ENCODE results near the gene BEAN1. TPM values are rescaled to one million over a fixed set of nuclear protein-coding genes. Genes with fewer than 3 reads are reported as not detected.

BEAN1 gene
- polyA plus RNA-seq, 1 of the 3 experiments (the other 2 are of a cell fraction), result 0.07 TPM

DNA sequence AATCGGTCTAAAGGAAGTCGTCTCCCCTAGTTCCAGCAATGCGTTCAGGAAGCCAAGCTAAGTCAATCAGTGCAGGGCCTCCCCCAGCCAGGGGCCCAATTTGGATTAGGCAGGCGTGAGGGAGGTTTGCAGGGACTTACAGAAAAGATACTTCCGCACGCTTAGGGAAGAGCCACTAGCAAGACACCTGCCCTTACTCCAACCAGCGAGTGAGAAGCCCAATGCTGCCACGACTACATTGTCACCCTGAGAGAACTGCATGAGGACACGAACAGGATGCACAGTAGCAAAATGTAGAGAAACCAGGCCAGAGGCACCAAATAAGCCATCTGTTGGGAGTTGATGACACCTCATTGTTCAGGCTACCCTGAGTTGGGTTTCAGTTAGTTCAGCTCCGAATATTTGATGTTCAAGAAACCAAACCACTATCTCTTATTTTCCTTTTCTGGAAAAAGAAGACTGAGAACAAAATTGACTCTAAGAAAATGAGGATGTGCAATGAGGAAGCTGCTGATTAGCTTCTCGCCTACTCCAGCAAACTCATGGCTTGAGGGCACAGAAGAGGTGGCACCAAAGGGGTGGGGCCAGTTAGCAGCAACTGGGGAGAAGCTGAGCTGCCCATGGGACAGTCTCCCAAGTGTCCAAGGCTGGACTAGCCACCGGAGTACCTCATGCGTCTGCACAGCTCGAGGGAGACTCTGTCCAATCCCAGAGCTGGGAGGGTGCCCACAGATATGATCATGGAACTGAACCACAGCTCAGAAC, 93.5 kb downstream of the BEAN1 start:
- peaks cover 12% of the 10 kb centered on the region for H3F3A ChIP-seq (replicated peaks; ENCODE audit: insufficient read depth)
- no peak overlapping the region for H3K9ac ChIP-seq
- no peaks in the 10 kb centered on the region for H4K20me1 ChIP-seq (ENCODE audit: insufficient read depth)
- peaks cover 0 to 5% of the 10 kb centered on the region in 2 experiments for H3K36me3 ChIP-seq (replicated peaks in 1 of 2; ENCODE audit: control insufficient read depth in 1 of 2, insufficient read depth in 2 of 2, low read length in 1 of 2)
- peaks cover 15 to 17% of the 10 kb centered on the region in 2 experiments; a peak in 3 of 4 replicates for H3K4me1 ChIP-seq (ENCODE audit: control insufficient read depth in 1 of 2, insufficient read depth in 2 of 2, low read depth in 1 of 2, low read length in 1 of 2)
- no peaks in the 10 kb centered on the region for H3K27me3 ChIP-seq (ENCODE audit: insufficient read depth)
- no peaks in the 10 kb centered on the region for H3K9me2 ChIP-seq
- TF ChIP-seq ELF1 (IDR thresholded peaks at IDR 0.05) (no peak), FOXJ3 (CRISPR knock-in tag; IDR thresholded peaks at IDR 0.05) (no peak)
- H3K79me2 ChIP-seq (ENCODE audit: insufficient read depth), result no peaks in the 10 kb centered on the region
- H3K4me2 ChIP-seq, result no peak overlapping the region
- H3K27ac ChIP-seq (ENCODE audit: low read depth in 2 of 2, low read length in 1 of 2), result no peak overlapping the region
- 97% methylated on average over 14 of the region's 14 CpGs for WGBS (ENCODE audit: low lambda C conversion rate)
- DNase-seq, result no peak
- H3K9me3 ChIP-seq, result no peaks in the 10 kb centered on the region
- no peak overlapping the region for H3K4me3 ChIP-seq (ENCODE audit: low read depth in 2 of 2, low read length in 1 of 2)
- ChIA-PET POLR2A (no interaction called here), CTCF (no interaction called here)
- H2AFZ ChIP-seq (ENCODE audit: low read depth), result no peak overlapping the region

DNA sequence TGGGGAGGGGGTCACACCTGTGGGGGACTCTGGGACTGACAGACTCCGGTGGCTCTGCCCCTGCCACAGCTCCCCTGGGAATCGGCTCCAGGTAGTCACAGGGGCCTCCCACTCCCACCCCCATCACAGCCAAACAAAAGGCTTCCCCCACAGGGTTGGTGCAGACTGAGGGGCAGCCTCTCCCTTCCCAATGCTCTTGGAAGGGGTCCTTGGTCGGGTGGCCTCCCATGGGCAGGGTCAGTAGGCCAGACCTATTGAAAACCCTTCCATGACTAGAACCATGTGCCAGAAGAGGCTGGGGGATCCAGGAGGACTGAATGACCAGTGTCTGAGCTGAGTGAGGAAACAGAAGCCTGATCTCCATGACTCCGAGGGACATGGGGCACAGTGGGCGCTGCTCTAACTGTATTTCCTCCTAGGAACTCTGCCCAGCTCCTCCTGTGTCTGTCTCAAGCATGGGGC, 94.2 kb downstream of the BEAN1 start:
- H3F3A ChIP-seq (replicated peaks; ENCODE audit: insufficient read depth), result peaks cover 8% of the 10 kb centered on the region
- CTCF ChIA-PET, result no interaction called here
- POLR2A ChIA-PET, result no interaction called here
- no peak overlapping the region for H3K9ac ChIP-seq
- no peak for DNase-seq
- H3K9me2 ChIP-seq, result no peaks in the 10 kb centered on the region
- H2AFZ ChIP-seq (ENCODE audit: low read depth), result no peak overlapping the region
- H3K4me1 ChIP-seq (ENCODE audit: control insufficient read depth in 1 of 2, insufficient read depth in 2 of 2, low read depth in 1 of 2, low read length in 1 of 2), result peaks cover 12 to 13% of the 10 kb centered on the region in 2 experiments; a peak in 3 of 4 replicates
- WGBS (ENCODE audit: low lambda C conversion rate), result 95% methylated on average over 2 of the region's 5 CpGs
- H3K4me2 ChIP-seq, result peak overlapping the region; percentile 19; the same call in 1 of the 2 replicates
- no peaks in the 10 kb centered on the region for H3K9me3 ChIP-seq
- H3K36me3 ChIP-seq (replicated peaks in 1 of 2; ENCODE audit: control insufficient read depth in 1 of 2, insufficient read depth in 2 of 2, low read length in 1 of 2), result peaks cover 0 to 11% of the 10 kb centered on the region in 2 experiments
- H3K27me3 ChIP-seq (ENCODE audit: insufficient read depth), result no peaks in the 10 kb centered on the region
- H3K79me2 ChIP-seq (ENCODE audit: insufficient read depth), result no peaks in the 10 kb centered on the region
- H3K4me3 ChIP-seq (ENCODE audit: low read depth in 2 of 2, low read length in 1 of 2), result no peak overlapping the region
- H4K20me1 ChIP-seq (ENCODE audit: insufficient read depth), result no peaks in the 10 kb centered on the region
- 0 out of 4 replicates have a peak overlapping the region, but pooled peaks of 1 of the 2 experiments have one; percentile 17 for H3K27ac ChIP-seq (ENCODE audit: low read depth in 2 of 2, low read length in 1 of 2)
- no peak for TF ChIP-seq FOXM1 (IDR thresholded peaks at IDR 0.05; ENCODE audit: low read depth)
- no peak for TF ChIP-seq TAF1 (IDR thresholded peaks at IDR 0.05; ENCODE audit: borderline replicate concordance, low read depth, low read length)
- TF ChIP-seq NFIC (IDR thresholded peaks at IDR 0.05; ENCODE audit: borderline replicate concordance), result no peak
- no peak for TF ChIP-seq RXRA (IDR thresholded peaks at IDR 0.05; ENCODE audit: borderline replicate concordance, low read depth)
- TF ChIP-seq SIN3A (IDR thresholded peaks at IDR 0.05; ENCODE audit: borderline replicate concordance, low read depth, low read length), result no peak
- no peak for TF ChIP-seq NRF1 (IDR thresholded peaks at IDR 0.05; ENCODE audit: low read depth, low read length)
- TF ChIP-seq MXI1 (IDR thresholded peaks at IDR 0.05; ENCODE audit: low read depth, low read length), result no peak
- no peak for TF ChIP-seq YY1 (IDR thresholded peaks at IDR 0.05; ENCODE audit: low read depth)
- TF ChIP-seq, protein P1, sequence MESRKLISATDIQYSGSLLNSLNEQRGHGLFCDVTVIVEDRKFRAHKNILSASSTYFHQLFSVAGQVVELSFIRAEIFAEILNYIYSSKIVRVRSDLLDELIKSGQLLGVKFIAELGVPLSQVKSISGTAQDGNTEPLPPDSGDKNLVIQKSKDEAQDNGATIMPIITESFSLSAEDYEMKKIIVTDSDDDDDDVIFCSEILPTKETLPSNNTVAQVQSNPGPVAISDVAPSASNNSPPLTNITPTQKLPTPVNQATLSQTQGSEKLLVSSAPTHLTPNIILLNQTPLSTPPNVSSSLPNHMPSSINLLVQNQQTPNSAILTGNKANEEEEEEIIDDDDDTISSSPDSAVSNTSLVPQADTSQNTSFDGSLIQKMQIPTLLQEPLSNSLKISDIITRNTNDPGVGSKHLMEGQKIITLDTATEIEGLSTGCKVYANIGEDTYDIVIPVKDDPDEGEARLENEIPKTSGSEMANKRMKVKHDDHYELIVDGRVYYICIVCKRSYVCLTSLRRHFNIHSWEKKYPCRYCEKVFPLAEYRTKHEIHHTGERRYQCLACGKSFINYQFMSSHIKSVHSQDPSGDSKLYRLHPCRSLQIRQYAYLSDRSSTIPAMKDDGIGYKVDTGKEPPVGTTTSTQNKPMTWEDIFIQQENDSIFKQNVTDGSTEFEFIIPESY (IDR thresholded peaks at IDR 0.05; ENCODE audit: borderline replicate concordance, low read depth), result no peak
- TF ChIP-seq TEAD4 (IDR thresholded peaks at IDR 0.05; ENCODE audit: borderline replicate concordance, insufficient read depth), result no peak
- TF ChIP-seq, protein P2, sequence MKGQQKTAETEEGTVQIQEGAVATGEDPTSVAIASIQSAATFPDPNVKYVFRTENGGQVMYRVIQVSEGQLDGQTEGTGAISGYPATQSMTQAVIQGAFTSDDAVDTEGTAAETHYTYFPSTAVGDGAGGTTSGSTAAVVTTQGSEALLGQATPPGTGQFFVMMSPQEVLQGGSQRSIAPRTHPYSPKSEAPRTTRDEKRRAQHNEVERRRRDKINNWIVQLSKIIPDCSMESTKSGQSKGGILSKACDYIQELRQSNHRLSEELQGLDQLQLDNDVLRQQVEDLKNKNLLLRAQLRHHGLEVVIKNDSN (IDR thresholded peaks at IDR 0.05; ENCODE audit: borderline replicate concordance, low read depth), result no peak
- TF ChIP-seq RAD21 (IDR thresholded peaks at IDR 0.05; ENCODE audit: low read length), result no peak
- TF ChIP-seq JUND (IDR thresholded peaks at IDR 0.05), result no peak

Measured in SK-N-SH (cell line).